ENCODE measurements around the gene PLEKHG3. TPM values are rescaled to one million over a fixed set of nuclear protein-coding genes. Genes with fewer than 3 reads are reported as not detected.

The PLEKHG3 gene
- total and polyA plus RNA-seq, 2 of the 4 experiments (the other 2 are of a cell fraction), result 8.2 to 8.4 TPM

GRCh38 chr14:64786296-64787149, 82.3 kb downstream of the PLEKHG3 start:
- Histone ChIP-seq H3K4me1 (ENCODE audit: control insufficient read depth, insufficient read depth, low read length) (peaks cover 9% of the 10 kb centered on the region), H4K5ac (ENCODE audit: low read depth, low read length) (no peak overlapping the region), H3K9ac (ENCODE audit: low read depth, low read length) (no peak overlapping the region), H3K4me3 (ENCODE audit: insufficient read depth, low read depth, low read length) (no peak overlapping the region), H2AFZ (replicated peaks; ENCODE audit: low read length, poor library complexity) (peak overlapping the region; percentile 56), H2BK120ac (ENCODE audit: low read depth, low read length) (no peak overlapping the region), H4K8ac (ENCODE audit: low read depth in 2 of 2, low read length in 2 of 2) (no peak overlapping the region), H2BK20ac (ENCODE audit: low read depth, low read length) (no peak overlapping the region), H4K91ac (ENCODE audit: insufficient read depth, low read depth, low read length) (no peak overlapping the region), H3K27ac (ENCODE audit: insufficient read depth, low read length) (no peak overlapping the region), H3K14ac (replicated peaks; ENCODE audit: low read depth, low read length) (no peak overlapping the region), H3K18ac (ENCODE audit: low read depth, low read length) (no peak overlapping the region), H3K27me3 (ENCODE audit: control insufficient read depth, insufficient read depth, low read length) (peaks cover 4% of the 10 kb centered on the region), H2BK15ac (ENCODE audit: low read depth, low read length) (no peak overlapping the region), H3K4ac (ENCODE audit: low read depth, low read length) (no peak overlapping the region), H2AK5ac (ENCODE audit: low read depth, low read length) (peak overlapping the region; percentile 7; the same call in 1 of the 2 replicates), H4K20me1 (ENCODE audit: insufficient read depth, low read length) (no peaks in the 10 kb centered on the region), H3K9me1 (ENCODE audit: insufficient read depth, low read length) (no peaks in the 10 kb centered on the region), H3K56ac (ENCODE audit: extremely low read depth, insufficient read depth, low read length) (no peak overlapping the region), H3K36me3 (ENCODE audit: control insufficient read depth, insufficient read depth, low read length) (no peaks in the 10 kb centered on the region), H3K79me1 (ENCODE audit: low read depth in 1 of 2, low read length in 2 of 2) (no peaks in the 10 kb centered on the region), H2BK5ac (ENCODE audit: low read depth, low read length, poor library complexity, severe bottlenecking) (no peak overlapping the region), H3K9me3 (ENCODE audit: control insufficient read depth, insufficient read depth, low read length) (no peaks in the 10 kb centered on the region), H3K4me2 (ENCODE audit: low read depth, low read length) (no peak overlapping the region), H2AK9ac (replicated peaks; ENCODE audit: low read depth, low read length, poor library complexity) (no peak overlapping the region), H3K23ac (ENCODE audit: low read depth, low read length) (no peak overlapping the region)
- ATAC-seq (ENCODE audit: low read depth), result peak; percentile 57
- peak; percentile 56 for DNase-seq
- dilution Hi-C loops (cut with HindIII; ENCODE audit: low sequenced_read_pairs, unreplicated experiment) (no loop called here), in situ Hi-C loops (cut with MboI; ENCODE audit: low sequenced_read_pairs) (no loop called here), intact Hi-C loops (cut with micrococcal nuclease) (no loop called here)
- TF ChIP-seq USF2 (IDR thresholded peaks at IDR 0.05; ENCODE audit: low read depth, low read length), result no peak
- no peak for TF ChIP-seq MAZ (IDR thresholded peaks at IDR 0.05; ENCODE audit: borderline replicate concordance, low read depth, low read length)
- TF ChIP-seq POLR2A (IDR thresholded peaks at IDR 0.05; ENCODE audit: low read depth, low read length), result no peak
- no peak for TF ChIP-seq ELK1 (IDR thresholded peaks at IDR 0.05; ENCODE audit: borderline replicate concordance, low read depth, low read length)
- no peak for TF ChIP-seq NFE2L2 (IDR thresholded peaks at IDR 0.05; ENCODE audit: low read depth, low read length)
- TF ChIP-seq RAD21 (IDR thresholded peaks at IDR 0.05; ENCODE audit: low read length), result no peak
- WGBS, 2 experiments (ENCODE audit: extremely low coverage in 2 of 2, insufficient read length in 1 of 2), result 83% methylated on average over 19 of the region's 24 CpGs; no CpG with 5 or more reads in 1 of the 2 experiments
- POLR2A ChIA-PET (ENCODE audit: unreplicated experiment), result interaction anchor here (0.5 kb wide), 1 partner anchor 98 kb away, joined by 3 read pairs; no protein-coding TSS in a partner anchor
- BruUV-seq (replicated peaks), result no TSS peak
- CTCF ChIA-PET, result interaction anchor here (0.6 kb wide), 1 partner anchor 21 kb away, joined by 3 read pairs; no protein-coding TSS in a partner anchor
